ENCODE results near the gene KLHDC4. TPM values are rescaled to one million over a fixed set of nuclear protein-coding genes. Genes with fewer than 3 reads are reported as not detected.

Gene KLHDC4
- total RNA-seq, 2 experiments from 2014 or later: 147 to 233 TPM

- H3K4me3 ChIP-seq (ENCODE audit: low read depth, low read length, poor library complexity, severe bottlenecking): no peak overlapping the region
- no peaks in the 10 kb centered on the region for H4K20me1 ChIP-seq (ENCODE audit: insufficient read depth, low read length)
- H3K36me3 ChIP-seq (ENCODE audit: insufficient read depth, low read length): peaks cover 80% of the 10 kb centered on the region
- no peaks in the 10 kb centered on the region for H3K9me3 ChIP-seq (ENCODE audit: low read length)
- TF ChIP-seq CTCF (conservative IDR thresholded peaks at IDR 0.05; ENCODE audit: low read length) (no peak), EZH2phosphoT487 (IDR thresholded peaks at IDR 0.05; ENCODE audit: borderline replicate concordance, low read depth, low read length) (no peak)
- no TSS peak for BruUV-seq (replicated peaks)
- CTCF ChIA-PET (ENCODE audit: unreplicated experiment): no interaction called here
- peak overlapping the region; percentile 22 for H3K27ac ChIP-seq (ENCODE audit: low read depth, low read length, poor library complexity, severe bottlenecking)
- H3K4me1 ChIP-seq (ENCODE audit: insufficient read depth, low read length, poor library complexity, severe bottlenecking): peaks cover 43% of the 10 kb centered on the region
- H2AFZ ChIP-seq (ENCODE audit: low read length): no peak overlapping the region
- no peaks in the 10 kb centered on the region for H3K9me2 ChIP-seq (ENCODE audit: insufficient read depth, low read length)
- H3K4me2 ChIP-seq (ENCODE audit: low read length): no peak overlapping the region
- intact Hi-C loops (cut with micrococcal nuclease; ENCODE audit: unreplicated experiment): loop anchor here (5.0 to 10.0 kb wide), 5 partner anchors 167 to 1262 kb away; partner anchors contain the start of gene MAP1LC3B
- H3K79me2 ChIP-seq (ENCODE audit: insufficient read depth, low read depth, low read length): peaks cover 3% of the 10 kb centered on the region; the same call in 1 of the 2 replicates
- POLR2A ChIA-PET: interaction anchor here (0.7 to 1.4 kb wide), 2 partner anchors 18 to 20 kb away, joined by 4 to 5 read pairs; no protein-coding TSS in a partner anchor
- no peak for DNase-seq (ENCODE audit: low spot score)
Measured at GRCh38 chr16:87704754-87705353, 60.9 kb downstream of the KLHDC4 start.

- CTCF ChIA-PET (ENCODE audit: unreplicated experiment): interaction anchor here (2.9 kb wide), 1 partner anchor 10 kb away, joined by 10 read pairs; no protein-coding TSS in a partner anchor
- peaks cover 52% of the 10 kb centered on the region for H3K4me1 ChIP-seq (ENCODE audit: insufficient read depth, low read length, poor library complexity, severe bottlenecking)
- POLR2A ChIA-PET: interaction anchor here (1.9 kb wide), 1 partner anchor 21 kb away, joined by 9 read pairs; no protein-coding TSS in a partner anchor
- H3K9me3 ChIP-seq (ENCODE audit: low read length): no peaks in the 10 kb centered on the region
- H4K20me1 ChIP-seq (ENCODE audit: insufficient read depth, low read length): no peaks in the 10 kb centered on the region
- peak overlapping the region; percentile 70; the same call in 1 of the 2 replicates for H3K4me2 ChIP-seq (ENCODE audit: low read length)
- H2AFZ ChIP-seq (ENCODE audit: low read length): no peak overlapping the region
- TF ChIP-seq EZH2phosphoT487 (IDR thresholded peaks at IDR 0.05; ENCODE audit: borderline replicate concordance, low read depth, low read length) (no peak), CTCF (conservative IDR thresholded peaks at IDR 0.05; ENCODE audit: low read length) (no peak)
- peak overlapping the region; percentile 99 for H3K27ac ChIP-seq (ENCODE audit: low read depth, low read length, poor library complexity, severe bottlenecking)
- no peak for DNase-seq (ENCODE audit: low spot score)
- H3K4me3 ChIP-seq (ENCODE audit: low read depth, low read length, poor library complexity, severe bottlenecking): no peak overlapping the region
- H3K36me3 ChIP-seq (ENCODE audit: insufficient read depth, low read length): peaks cover 79% of the 10 kb centered on the region
- H3K79me2 ChIP-seq (ENCODE audit: insufficient read depth, low read depth, low read length): peaks cover 3% of the 10 kb centered on the region; the same call in 1 of the 2 replicates
- intact Hi-C loops (cut with micrococcal nuclease; ENCODE audit: unreplicated experiment): loop anchor here (5.0 to 10.0 kb wide), 5 partner anchors 168 to 1263 kb away; partner anchors contain the start of gene MAP1LC3B
- no peaks in the 10 kb centered on the region for H3K9me2 ChIP-seq (ENCODE audit: insufficient read depth, low read length)
- BruUV-seq (replicated peaks): no TSS peak
Measured at GRCh38 chr16:87703835-87704375, 61.9 kb downstream of the KLHDC4 start.

Measured in OCI-LY7 (cell line).